Testis (tissue), 3 donors: Measurements from ENCODE around the gene ALDH1L1. TPM values are rescaled to one million over a fixed set of nuclear protein-coding genes. Genes with fewer than 3 reads are reported as not detected.

Experiments used
- DNase-seq: peaks from one replicate; pipeline ENCODE4 v3.0.0-alpha.2; 2019
- H3K27ac ChIP-seq, 2 donors: fragments of 200-600 bp; sonication (generic); one replicate each; pipeline ENCODE4 v1.5.1; 2019
- H3K27me3 ChIP-seq: fragments of 200-600 bp; sonication (generic); one replicate; pipeline ENCODE4 v1.5.1; 2019
- H3K36me3 ChIP-seq: fragments of 200-600 bp; sonication (generic); one replicate; pipeline ENCODE4 v1.5.1; 2017; ENCODE audit warnings: low read depth; ENCODE audit errors: missing control alignments
- H3K4me1 ChIP-seq: fragments of 200-600 bp; sonication (generic); one replicate; pipeline ENCODE4 v1.5.1; 2019
- H3K4me3 ChIP-seq, 2 donors: fragments of 200-600 bp; sonication (generic); one replicate each; pipeline ENCODE4 v1.5.1; 2017 to 2019
- H3K9me3 ChIP-seq: fragments of 200-600 bp; sonication (generic); one replicate; pipeline ENCODE4 v1.5.1; 2017
- POLR2A ChIP-seq: fragments of 450-650 bp; IDR thresholded peaks from one replicate; pipeline ENCODE4 v1.6.1; 2017; ENCODE audit warnings: antibody characterized with exemption, mild to moderate bottlenecking, moderate library complexity
- WGBS, 2 donors: methylation state at CpG; one replicate each; pipeline ENCODE4 v1.1.5; 2018; 5-methylcytosine and 5-hydroxymethylcytosine counted together
- intact Hi-C: fragments of 100-400 bp; cut with DNase I; formaldehyde crosslinking; loops from one replicate; pipeline ENCODE4 v1.15.1; 2023; ENCODE audit warnings: low total_unique reads
- polyA plus RNA-seq: library from polyadenylated mRNA; stranded (reverse); fragments of 350-450 nt; fragmentation: Illumina TruSeq; extraction: RNeasy Lipid Tissue Mini Kit (QIAGEN cat#74804); gene quantifications from one replicate; pipeline ENCODE4 v1.2.3, GENCODE V29; 2014; ENCODE audit warnings: low read depth, low replicate concordance; ENCODE audit not compliant: insufficient read depth
- total RNA-seq, 2 donors: library from RNA; depleted of rRNA; stranded (reverse); fragments of >200 nt; gene quantifications; one replicate each; pipeline ENCODE4 v1.2.3, GENCODE V29; 2016
- TF ChIP-seq, protein P1 (sequence below), 3 experiments: fragments of 450-650 bp in 2 of 3; fragments of 200-600 bp in 1 of 3; sonication (generic) in 1 of 3; IDR thresholded peaks; one replicate each; pipeline ENCODE4 v1.5.1; 2016 to 2019; ENCODE audit warnings: antibody characterized with exemption in 3 of 3, mild to moderate bottlenecking in 2 of 3, moderate library complexity in 1 of 3

ALDH1L1 gene
- total and polyA plus RNA-seq, 3 donors from 2014 or later = 19.6 to 73.8 (median 67.5) TPM

DNA sequence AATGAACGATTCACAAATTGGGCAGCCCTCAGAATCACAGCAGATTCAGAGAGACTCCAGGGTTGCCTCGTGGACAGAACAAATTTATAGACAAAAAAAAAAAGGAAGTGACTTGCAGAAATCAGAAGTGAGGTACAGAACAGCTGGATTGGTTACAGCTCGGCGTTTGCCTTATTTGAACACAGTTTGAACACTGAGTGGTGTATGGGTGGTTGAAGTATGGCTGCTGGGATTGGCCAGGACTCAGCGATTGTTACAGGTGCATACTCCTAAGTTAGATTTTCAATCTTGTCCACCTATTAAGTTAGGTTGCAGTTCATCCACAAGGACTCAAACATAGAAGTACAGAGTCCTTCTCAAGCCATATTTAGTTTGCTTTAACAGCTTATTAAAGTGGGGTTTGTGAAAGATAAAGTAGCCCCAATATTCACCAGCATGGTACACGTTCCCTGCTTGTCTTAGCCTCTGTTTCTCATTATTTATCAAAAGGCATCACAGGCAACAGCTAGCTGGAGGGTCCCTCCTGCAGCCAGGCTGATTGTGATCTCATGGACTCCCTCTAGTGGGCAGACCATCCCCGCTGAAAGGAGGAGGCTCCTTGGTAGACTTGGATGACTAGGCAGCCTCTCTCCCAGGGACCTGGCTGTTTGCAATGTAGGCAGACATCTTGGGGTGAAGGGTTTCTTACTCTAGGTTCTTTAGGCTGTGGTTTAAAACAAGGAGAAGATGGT is 17.6 kb upstream of the ALDH1L1 start:
- TF ChIP-seq, protein P1, sequence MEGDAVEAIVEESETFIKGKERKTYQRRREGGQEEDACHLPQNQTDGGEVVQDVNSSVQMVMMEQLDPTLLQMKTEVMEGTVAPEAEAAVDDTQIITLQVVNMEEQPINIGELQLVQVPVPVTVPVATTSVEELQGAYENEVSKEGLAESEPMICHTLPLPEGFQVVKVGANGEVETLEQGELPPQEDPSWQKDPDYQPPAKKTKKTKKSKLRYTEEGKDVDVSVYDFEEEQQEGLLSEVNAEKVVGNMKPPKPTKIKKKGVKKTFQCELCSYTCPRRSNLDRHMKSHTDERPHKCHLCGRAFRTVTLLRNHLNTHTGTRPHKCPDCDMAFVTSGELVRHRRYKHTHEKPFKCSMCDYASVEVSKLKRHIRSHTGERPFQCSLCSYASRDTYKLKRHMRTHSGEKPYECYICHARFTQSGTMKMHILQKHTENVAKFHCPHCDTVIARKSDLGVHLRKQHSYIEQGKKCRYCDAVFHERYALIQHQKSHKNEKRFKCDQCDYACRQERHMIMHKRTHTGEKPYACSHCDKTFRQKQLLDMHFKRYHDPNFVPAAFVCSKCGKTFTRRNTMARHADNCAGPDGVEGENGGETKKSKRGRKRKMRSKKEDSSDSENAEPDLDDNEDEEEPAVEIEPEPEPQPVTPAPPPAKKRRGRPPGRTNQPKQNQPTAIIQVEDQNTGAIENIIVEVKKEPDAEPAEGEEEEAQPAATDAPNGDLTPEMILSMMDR (IDR thresholded peaks at IDR 0.05) = peak in 2 of 3 experiments; percentile 46 to 65
- TF ChIP-seq POLR2A = no peak
- Histone ChIP-seq H3K9me3 (no peaks in the 10 kb centered on the region), H3K4me1 (peaks cover 4% of the 10 kb centered on the region), H3K4me3 (no peak overlapping the region), H3K36me3 (no peaks in the 10 kb centered on the region), H3K27me3 (no peaks in the 10 kb centered on the region), H3K27ac (no peak overlapping the region)
- 44 to 52% methylated on average over 7 of the region's 7 CpGs for WGBS, 2 donors
- peak; percentile 86 for DNase-seq
- intact Hi-C loops = no loop called here

DNA sequence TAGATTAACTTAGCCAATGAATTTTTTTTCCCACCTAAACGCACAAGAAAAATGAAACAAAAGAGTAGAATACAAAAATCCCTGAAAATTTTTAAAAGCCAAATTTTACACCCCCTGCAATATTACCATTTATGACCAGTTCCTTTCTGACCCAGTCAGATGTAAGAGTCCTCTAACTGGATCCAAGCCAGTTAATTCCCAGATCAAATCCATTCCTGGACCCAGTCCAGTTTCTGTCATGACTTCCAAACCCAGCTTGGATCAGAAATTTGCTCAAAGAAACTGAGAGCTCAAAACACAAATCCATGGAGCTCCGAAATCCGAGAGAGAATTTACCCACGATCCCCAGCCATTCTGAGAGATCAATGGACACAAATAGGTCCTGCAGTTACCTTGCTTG is 17.0 kb upstream of the ALDH1L1 start:
- no peak overlapping the region for H3K27ac ChIP-seq
- H3K4me1 ChIP-seq = peaks cover 4% of the 10 kb centered on the region
- no peaks in the 10 kb centered on the region for H3K27me3 ChIP-seq
- intact Hi-C loops = no loop called here
- no peaks in the 10 kb centered on the region for H3K9me3 ChIP-seq
- no peaks in the 10 kb centered on the region for H3K36me3 ChIP-seq
- no peak for DNase-seq
- no peak overlapping the region for H3K4me3 ChIP-seq
- TF ChIP-seq POLR2A = no peak
- TF ChIP-seq, protein P1 (IDR thresholded peaks at IDR 0.05) = no peak
- 76 to 83% methylated on average over 4 of the region's 4 CpGs for WGBS, 2 donors

DNA sequence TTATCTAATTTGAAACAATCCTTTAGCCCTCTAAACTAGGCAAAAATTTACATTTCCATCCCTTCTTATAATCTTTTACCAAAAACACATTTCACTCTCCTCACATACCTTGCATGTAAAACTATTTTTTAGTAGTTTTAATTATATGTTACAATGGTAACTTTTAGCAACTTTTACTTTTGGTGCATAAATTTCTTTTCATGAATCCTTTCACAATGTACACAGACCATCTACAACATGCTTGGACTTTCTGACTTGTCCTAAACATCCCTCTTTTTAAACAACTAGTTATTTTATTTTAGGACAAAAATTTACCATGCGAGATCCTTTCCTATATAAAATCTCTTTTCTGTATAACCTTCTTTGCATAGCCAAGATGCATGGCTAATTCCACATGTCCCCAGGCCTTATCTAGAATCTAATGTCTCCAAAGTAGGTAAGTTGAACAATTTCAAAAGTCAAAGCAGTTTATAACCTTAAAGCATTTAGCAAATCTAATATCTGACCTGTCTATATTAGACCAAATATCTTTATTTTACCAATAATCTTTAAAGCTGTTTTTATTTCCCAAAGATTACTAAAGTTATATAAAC is 14.4 kb upstream of the ALDH1L1 start:
- Histone ChIP-seq H3K36me3 (no peaks in the 10 kb centered on the region), H3K4me1 (peaks cover 4% of the 10 kb centered on the region), H3K27ac (no peak overlapping the region), H3K27me3 (no peaks in the 10 kb centered on the region), H3K4me3 (no peak overlapping the region), H3K9me3 (no peaks in the 10 kb centered on the region)
- DNase-seq = no peak
- WGBS, 2 donors = 80 to 83% methylated on average over 1 of the region's 1 CpG
- TF ChIP-seq POLR2A = no peak
- TF ChIP-seq, protein P1 (IDR thresholded peaks at IDR 0.05) = no peak
- intact Hi-C loops = no loop called here

DNA sequence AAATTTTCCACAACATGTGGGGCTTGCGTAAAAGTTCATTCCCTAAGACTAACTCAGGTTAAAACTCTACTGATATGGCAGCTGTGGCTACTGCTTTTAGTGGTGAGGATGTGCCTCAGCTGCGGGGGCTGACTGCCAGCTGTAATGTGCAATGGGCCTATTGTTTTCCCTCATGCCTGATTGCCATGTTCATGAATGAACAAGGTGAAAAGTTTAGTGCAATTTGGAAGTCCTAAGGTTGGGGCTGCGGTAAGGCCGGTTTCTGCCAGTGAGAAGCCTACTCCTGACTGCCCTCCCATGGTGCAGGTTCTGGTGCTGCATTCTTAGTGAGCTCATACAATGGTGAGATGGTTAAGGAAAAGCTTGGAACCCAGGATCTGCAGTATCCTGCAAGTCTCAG is 10.9 kb upstream of the ALDH1L1 start:
- Histone ChIP-seq H3K27me3 (no peaks in the 10 kb centered on the region), H3K4me1 (no peaks in the 10 kb centered on the region), H3K36me3 (no peaks in the 10 kb centered on the region), H3K9me3 (no peaks in the 10 kb centered on the region), H3K27ac (no peak overlapping the region), H3K4me3 (no peak overlapping the region)
- intact Hi-C loops = no loop called here
- no peak for DNase-seq
- 92% methylated on average over 4 of the region's 4 CpGs for WGBS, 2 donors
- TF ChIP-seq, protein P1 (IDR thresholded peaks at IDR 0.05) = no peak
- TF ChIP-seq POLR2A = no peak
